GM19023 (cell line): ENCODE results near the gene SLC41A3.
A peak's percentile ranks its signal among the peaks of the same experiment; 100 is the strongest.
"Not testable (repeated sequence)": the region's sequence is repeated elsewhere in the genome, so short reads cannot be mapped to it uniquely, and the experiment has no call there.

Experiments used
- ATAC-seq: cut with Tn5 transposase; IDR thresholded peaks from one replicate; pipeline ENCODE4 v1.9.1; 2021; ENCODE audit warnings: mild to moderate bottlenecking, moderate library complexity; ENCODE audit not compliant: unreplicated experiment

Gene SLC41A3

DNA sequence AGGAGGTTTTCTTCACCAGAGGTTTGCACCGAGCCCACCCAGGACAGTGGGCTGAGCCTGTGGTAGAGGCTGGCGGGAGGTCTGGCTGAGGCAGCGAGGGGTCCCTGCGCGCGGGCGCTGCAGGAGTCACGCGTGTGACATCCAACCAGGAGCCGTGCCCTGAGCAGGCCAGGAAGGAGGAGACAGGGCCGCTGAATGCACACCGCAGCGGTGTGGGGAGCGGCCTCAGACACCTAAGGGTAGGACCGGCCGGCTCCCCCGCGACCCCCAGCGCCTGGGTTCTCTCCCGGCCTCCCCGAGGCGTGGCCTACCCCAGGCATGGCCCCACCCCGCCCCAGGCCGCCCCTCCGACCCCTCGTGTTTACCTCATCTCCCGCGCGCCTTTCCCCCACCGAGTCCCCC is 412 bp downstream of the SLC41A3 start:
- ATAC-seq = peak; percentile 52

DNA sequence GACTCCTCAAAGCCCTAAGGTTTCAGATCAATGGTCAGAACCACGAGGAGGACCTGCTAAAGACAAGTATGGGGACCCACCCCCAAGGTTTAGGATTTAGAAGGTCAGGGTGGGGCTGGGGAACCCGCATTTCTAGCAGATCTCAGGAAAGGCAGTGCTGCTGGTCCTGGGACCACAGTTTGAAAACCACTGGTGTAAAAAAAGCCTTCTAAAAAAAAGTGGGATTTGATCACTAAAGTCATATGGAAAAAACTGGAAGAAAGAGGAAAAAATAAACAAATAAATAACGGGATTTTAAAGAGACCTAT is 832 bp downstream of the SLC41A3 start:
- no peak for ATAC-seq

DNA sequence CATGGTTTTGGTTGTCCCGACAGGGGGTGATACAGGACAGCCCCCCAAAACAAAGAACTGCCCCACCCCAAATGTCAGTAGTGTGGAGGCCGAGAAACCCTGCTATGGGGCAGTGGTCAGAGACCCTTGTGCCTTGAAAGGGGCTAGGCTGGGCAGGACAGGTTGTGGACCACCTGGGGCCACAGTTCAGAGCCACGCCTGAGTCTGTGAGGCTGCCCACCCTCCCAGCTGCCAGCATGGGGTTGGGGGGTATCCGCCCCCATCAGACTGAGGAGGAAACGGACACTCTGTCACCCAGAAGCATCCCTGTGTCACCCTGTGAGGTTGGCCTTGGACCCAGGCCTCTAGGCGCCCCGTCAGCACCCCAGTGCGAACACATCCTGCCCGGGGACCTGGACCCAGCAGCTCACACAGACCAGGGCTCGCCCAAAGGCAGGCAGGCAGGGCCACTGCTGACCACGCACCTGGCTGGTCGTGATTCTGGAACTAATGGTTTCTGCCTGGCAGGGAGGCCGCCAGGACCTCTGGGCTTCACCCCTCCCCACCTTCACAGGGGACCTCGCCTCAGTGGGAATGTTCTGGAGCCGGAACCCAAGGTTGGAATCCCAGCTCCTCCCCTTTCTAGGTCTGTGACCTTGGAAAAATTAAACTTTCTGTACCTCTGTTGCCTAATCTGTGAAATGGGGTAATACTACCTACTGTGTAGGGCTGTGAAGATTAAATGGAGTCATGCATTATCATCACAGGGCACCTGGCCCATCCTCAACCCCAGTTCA is 1.4 kb downstream of the SLC41A3 start:
- no peak for ATAC-seq

DNA sequence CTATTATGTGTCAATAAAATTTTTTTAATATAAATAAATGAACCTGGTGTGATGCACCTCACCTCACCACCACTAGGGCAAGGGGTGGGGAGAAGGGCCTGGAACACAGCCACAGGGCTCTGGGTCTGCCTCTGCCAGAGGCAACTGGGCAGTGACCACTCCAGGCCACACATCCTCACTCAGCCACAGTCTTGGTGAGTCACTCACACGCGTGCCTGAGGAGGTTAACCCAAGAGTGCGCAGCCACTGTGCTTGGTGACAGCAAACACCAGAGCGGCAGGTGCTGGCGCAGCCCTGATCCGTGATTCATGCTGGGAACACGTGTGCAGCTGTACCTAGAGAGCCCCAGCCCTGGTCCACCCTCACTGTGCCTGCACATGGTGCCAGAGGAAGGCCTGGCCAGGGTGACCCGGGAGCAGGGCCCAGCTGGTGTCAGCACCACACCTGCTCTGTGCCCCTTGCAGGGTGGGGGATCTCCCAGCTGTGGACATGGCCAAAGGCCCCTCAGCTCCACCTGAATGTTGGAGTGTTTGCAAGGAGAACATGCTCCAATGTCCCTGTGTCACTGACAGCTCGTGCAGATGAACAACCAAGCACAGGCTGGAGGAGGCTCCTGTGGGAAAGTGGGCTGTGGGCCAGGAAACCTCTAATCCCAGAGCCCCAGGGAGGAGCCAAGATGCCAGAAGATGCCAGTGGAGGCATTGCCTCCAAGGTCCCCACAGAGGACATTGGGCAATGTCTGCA is 2.1 kb downstream of the SLC41A3 start:
- no peak for ATAC-seq

DNA sequence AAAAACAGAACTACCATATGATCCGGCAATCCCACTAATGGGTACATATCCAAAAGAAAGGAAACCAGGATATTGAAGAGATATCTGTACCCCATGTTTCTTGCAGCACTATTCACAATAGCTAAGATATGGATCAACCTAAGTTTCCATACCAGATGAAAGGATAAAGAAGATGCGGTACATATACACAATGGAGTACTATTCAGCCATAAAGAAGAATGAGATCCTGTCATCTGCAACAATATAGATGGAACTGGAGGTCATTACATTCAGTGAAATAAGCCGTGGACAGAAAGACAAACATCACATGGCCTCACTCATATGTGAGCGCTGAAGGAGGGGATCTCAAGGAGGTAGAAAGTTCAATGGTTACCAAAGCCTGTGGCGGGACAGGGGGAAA is 3.0 kb downstream of the SLC41A3 start:
- ATAC-seq = no peak

DNA sequence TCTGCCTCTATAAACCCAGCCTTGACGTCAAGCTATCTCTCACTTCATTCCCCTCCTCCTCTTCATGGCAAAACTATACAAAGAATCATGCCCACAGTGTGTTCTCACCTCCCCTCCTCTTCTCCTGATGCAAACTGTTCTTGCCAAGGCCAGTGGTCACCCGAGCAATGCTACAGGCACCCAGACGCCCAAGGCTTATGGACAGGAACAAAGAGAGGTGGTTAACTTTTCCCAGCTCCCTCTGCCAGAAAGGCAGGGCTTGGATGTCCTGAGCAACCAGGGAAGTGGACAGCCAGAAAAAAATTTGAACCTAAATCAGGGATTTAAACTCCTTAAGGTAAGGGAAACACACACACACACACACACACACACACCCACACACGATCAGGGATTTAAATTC is 5.1 kb downstream of the SLC41A3 start:
- no peak for ATAC-seq

DNA sequence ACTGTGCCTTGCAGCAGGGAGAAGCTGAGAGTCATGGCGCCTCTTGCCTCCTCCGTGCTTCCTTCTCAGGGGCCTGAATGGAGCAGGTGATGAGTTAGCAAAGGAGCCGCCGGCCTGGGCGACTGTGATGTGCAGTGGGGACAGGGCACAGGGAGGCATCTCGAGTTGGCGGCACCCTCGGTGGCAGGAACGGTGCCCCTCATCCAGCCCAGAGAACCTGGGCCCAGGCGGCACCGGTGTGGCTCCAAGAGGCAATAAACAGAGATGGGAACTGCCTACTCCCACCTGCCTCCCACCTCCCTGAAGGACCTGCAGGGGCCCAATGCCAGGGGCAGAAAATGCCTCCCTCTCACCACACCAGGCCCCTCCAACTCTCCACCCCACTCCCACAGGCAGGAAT is 6.2 kb downstream of the SLC41A3 start:
- no peak for ATAC-seq

DNA sequence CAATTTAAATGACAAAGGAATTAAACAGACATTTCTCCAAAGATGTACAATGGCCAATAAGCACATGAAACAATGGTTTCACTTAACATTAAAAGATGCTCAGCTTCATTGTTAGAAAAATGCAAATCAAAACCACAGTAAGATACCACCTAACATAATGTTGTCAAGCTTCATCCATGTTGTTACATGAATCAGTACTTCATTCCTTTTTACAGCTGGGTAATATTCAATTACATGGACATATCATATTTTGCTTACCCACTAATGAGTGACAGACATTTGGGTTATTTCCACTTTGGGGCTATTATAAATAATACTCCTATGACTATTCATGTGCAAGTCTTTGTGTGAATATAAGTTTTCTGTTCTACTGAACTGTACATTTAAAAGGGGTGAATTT is 7.8 kb downstream of the SLC41A3 start:
- ATAC-seq = no peak

DNA sequence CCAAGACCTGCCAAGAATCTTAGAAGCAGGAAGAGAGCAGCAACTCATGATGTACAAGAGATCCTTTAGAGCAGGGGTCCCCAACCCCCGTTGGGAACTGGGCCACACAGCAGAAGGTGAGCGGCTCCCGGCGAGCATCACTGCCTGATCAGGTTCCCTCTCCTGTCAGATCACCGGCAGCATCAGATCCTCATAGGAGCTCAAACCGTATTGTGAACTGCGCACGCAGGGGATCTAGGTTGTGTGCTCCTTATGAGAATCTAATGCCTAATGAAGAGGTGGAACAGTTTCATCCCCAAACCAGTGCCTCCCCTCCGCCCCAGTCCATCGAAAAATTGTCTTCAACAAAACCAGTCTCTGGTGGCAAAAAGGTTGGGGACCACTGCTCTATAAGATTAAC is 13.8 kb downstream of the SLC41A3 start:
- no peak for ATAC-seq

DNA sequence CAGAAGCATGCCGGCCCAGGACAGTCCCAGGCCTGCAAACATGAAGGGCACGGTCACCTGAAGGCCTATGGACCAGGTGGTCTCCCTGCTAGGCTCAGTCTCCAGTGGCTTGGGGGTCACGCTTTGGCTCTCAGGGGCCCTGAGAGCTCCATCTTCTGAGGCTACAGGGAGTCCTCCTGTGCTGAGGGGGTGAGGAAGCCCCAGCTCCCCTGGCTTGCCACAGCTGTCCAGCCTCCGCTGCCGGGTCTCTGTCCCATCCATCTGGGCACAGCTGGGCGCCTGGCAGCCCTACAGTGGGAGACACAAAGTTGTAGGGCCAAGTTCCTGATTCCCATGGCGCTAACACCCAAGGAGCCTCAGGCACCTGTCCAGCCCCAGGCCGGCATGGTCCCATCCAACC is 16.0 kb downstream of the SLC41A3 start:
- no peak for ATAC-seq

DNA sequence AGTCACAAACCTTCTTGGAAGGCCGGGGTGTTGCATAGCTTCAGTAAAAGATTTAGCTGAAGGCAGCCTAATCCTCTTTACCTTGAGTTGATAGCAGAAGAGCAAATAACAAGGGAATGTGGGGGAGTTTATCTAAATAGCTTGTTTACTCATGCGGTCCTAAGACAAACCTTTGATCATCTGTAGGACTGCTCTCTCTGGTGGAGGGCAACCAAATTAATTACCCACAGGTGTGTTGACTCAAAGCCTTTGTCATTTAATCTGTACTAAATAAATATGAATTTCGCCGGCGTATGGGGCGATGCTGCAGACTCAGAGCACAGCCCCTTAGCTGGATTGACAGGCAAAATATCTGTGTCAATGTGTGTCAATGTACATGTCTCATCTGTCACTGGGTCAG is 17.2 kb downstream of the SLC41A3 start:
- ATAC-seq = not testable (repeated sequence)

DNA sequence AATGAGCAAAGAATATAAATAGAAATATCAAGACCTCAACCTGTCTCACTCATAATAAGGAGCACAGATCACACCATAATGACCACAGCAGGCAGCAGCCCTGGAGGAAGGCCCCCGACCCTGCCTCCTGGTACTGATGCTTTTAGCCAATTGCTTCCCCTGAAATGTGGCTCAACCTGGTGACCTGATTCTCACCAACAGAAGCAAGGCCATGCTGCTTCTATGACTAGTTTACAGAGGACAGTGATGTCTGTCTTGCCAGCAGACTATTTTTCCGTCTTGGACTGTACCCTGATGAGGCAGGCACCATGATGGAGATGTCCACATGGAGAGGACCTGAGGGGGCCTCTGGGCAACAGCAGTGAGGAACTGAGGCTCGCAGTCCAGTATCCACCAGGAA is 18.0 kb downstream of the SLC41A3 start:
- ATAC-seq = no peak

DNA sequence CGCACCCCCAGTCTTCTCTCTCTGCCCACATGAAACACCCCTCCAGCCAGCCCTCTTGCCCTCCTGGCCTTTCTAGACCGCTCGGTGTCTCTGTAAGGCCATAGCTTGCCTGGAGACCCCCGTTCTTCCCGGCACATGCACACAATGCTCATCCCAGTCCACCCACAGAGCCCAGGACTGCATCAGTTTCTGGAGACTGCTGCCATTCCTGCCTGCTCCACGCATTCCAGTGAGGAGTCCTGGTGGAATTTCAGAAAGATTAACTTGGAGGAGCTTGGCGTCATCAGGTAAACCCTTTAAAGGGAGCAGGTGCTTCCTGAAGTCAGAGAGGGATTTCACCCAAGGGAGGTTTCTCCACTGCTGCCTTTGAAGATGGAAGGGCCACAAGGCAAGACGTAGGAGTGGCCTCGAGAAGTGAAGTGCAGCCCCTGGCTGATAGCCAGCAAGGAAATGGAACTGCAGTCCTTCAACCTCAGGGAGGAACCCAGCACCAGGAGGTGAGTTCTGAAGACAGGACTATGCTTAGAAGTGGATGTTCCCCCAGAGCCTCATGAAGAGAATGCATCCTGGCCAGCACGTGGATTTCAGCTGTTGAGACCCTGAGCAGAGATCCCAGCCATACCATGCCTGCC is 19.2 kb downstream of the SLC41A3 start:
- ATAC-seq = no peak

DNA sequence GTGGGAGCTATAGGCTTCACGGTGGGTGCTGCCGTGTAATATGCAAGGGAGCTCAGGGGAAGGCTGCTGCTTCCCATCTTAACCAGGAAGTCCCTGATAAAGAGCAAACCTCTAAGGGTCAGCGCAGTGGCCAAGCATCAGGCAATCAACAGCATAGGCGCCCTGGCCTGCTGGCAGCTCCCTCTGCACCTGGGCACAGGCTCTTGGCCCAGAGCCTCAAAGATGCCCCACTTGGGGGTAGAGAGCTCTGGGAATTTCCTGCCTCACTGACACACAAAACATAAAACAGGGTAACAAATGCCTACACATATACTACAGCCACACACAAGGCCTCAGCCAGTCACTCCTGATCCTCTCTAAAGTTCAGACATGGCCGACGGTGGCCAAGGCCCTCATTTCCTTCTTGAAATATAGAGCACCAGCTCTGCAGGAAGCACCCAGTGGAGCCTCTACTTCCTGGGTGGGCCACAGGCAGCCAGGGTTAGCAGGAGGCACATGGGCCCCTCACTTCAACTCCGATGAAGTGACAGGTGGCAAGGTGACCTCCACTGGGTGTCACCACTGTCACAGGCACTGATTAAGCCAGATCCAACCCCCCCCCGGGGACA is 20.5 kb downstream of the SLC41A3 start:
- no peak for ATAC-seq

DNA sequence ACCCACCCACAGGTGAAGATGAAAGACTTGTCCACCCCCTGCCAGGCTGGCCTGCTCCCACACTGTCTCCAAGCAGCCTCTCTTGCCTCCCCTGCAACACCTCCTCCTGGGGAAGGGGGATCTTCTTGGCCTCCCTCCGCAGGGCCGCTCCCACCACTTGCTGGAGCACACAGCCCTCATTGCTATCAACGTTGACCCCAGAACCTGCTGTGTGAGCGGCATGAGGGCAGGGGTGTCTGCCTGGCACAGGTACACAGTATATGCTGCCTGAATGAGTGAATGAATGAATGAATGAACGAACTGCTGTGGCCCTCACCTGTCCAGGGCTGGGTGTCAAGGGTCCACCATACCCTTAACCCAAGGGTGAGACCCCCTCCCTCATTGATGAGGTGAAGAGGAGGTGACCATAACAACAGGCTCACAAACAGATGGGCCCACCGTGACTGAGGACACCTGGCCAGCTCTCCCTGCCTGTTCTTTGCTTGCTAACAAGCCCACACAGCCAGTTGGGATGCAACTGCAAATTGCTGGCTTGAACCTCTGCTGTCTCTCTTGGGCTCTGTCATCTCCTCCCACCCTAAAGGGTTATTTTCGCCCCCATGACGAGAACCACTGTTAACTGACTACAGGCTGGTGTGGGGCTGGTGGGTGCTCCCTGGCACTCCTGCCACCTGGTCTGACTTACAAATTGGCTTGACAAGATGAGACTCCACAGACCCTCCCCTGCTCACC is 22.5 kb downstream of the SLC41A3 start:
- ATAC-seq = no peak

DNA sequence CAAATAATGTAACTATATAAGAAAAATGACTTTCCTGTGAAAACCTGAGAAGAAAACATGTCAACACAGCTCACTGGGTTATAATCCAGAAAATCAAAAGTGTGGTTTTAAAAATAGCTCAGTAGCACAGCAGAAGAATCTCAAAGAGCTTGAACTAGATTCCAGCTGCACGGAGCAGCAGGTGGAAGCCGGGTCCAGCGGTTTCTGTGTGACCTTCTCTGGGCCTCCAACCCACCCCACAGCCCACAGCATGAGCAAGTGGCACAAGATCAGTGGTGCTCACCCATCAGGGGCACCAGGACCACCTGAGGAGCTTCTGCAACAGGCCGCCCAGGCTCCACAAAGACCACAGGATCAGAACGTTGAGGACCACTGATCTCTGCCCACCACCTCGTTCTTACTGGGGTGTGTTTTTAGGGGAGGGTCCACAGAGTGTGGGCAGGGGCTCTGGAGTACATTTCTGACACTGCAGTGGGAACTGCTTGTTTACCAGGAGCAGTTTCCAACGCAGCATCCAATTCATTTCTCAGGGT is 23.2 kb downstream of the SLC41A3 start:
- ATAC-seq = no peak

DNA sequence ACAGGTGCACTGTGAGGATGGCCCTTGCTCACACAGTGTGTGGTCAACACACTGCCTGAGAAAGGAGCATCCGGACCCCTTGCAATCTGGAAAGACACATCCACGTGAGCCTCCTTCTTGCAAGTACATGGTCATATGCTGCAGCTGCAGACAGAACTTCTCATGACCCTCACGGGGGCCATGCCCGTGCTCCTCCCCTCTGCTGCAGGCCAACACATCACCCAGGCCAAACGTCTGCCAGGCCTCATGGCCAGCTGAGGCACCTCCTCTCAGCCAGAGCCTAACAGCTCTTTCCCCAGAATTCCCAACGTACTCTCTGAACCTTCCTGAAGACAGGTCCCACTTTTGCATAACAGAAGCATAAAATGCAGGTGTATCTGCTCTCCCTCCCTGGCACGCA is 25.3 kb downstream of the SLC41A3 start:
- no peak for ATAC-seq

DNA sequence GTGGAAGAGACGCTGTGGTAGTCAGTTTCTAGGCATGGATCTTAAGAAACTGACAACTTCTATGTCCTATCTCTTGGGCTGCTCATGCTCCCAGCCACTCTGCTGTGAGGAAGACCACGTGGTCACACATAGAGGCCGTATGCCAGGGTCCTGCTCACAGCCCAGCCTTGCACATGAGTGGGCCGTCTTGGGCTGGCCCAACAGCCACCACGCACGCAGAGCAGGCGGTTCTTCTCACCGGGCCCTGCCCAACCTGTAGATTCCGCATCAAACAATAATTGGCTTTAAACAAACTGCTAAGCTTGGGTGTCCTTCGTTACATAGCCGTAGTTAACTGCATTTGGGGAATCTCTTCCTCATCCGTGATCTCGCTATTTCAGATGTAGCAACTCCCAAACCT is 26.0 kb downstream of the SLC41A3 start:
- no peak for ATAC-seq

DNA sequence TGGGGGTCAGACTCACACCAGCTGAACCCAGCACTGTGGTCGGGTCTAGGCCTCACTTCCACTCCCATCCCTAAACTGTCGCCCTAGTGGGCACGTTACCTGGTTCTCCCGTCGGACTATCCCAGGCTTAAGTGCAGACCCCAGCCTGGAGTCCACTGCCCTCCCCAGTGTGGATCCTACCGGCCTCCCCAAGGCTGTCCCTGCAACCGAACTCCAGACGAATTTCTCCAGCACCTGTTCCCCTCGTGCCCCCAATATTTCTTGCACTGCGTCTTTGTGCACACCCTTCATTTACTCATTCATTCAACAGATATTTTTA is 26.5 kb downstream of the SLC41A3 start:
- no peak for ATAC-seq

DNA sequence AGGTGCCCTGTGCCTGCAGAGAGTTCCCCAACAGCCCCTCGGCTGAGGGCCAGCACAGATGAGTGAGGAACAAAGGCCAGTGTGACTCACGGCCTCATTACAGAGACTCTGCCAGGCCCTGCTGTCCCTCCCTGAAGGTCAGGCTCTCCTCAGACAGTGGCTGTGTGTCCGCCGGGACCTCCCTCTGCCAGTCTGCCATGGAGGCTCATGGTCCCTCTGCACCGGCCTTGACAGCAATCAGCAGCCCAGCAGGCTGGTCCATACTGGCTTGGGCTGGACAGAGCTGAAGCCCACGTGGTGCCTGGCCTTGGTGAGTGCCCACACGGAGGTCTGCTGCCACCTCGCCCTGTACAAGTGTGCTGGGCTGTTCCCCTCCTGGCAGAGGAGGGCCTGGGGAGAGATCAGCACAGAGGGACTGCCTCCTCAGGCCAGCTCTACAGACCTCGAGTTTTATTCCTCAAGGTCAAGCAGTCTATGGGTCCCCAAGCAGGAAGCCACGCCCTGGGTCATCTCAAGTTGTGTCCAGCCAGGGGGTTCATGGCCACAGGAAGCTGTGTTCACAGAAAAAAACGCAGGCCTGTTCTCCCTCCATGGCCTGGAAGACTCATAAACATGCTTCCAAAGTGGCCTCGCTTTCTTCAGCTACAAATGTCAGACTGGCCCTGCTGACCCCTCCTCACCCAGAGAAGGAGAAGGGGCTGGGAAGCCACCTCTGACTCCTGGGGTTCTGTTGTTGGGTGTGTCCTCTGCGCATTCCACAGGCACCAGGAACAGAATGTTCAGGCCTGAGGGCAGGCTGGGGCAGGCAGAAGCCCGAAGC is 27.0 kb downstream of the SLC41A3 start:
- no peak for ATAC-seq
